Upper lobe of left lung (tissue), 6 donors: Measurements from ENCODE around the gene KRT31. TPM values are rescaled to one million over a fixed set of nuclear protein-coding genes. Genes with fewer than 3 reads are reported as not detected.

Experiments
- ATAC-seq, 2 donors: fragments of 200-7000 bp; cut with Tn5 transposase; one replicate each; pipeline ENCODE4 v1.9.1; 2022; ENCODE audit warnings: mild to moderate bottlenecking in 2 of 2, moderate library complexity in 2 of 2; ENCODE audit not compliant: low FRiP score in 2 of 2
- DNase-seq, 2 donors: peaks; one replicate each; pipeline ENCODE4 v3.0.0-alpha.2; 2019 to 2020
- H3K27ac ChIP-seq, 4 donors: fragments of 200-600 bp; sonication (generic); one replicate each; pipeline ENCODE4 v1.5.1; 2016 to 2019
- H3K27me3 ChIP-seq, 4 donors: fragments of 200-600 bp; sonication (generic); one replicate each; pipeline ENCODE4 v1.5.1; 2017 to 2019
- H3K36me3 ChIP-seq, 4 donors: fragments of 200-600 bp; sonication (generic); one replicate each; pipeline ENCODE4 v1.5.1; 2016 to 2019
- H3K4me1 ChIP-seq, 4 donors: fragments of 200-600 bp; sonication (generic); one replicate each; pipeline ENCODE4 v1.5.1; 2018 to 2019
- H3K4me3 ChIP-seq, 4 donors: fragments of 200-600 bp; sonication (generic); one replicate each; pipeline ENCODE4 v1.5.1; 2017 to 2019; ENCODE audit warnings: mild to moderate bottlenecking in 2 of 4, moderate library complexity in 1 of 4
- H3K9me3 ChIP-seq, 4 donors: fragments of 200-600 bp; sonication (generic); one replicate each; pipeline ENCODE4 v1.5.1; 2018 to 2019
- CTCF ChIP-seq, 6 experiments: fragments of 450-650 bp in 4 of 6; fragments of 200-600 bp in 2 of 6; sonication (generic) in 2 of 6; IDR thresholded peaks; one replicate each; pipeline ENCODE4 v1.5.1; 2016 to 2019; ENCODE audit warnings: antibody characterized with exemption in 6 of 6
- EP300 ChIP-seq, 4 donors: sonication (generic); formaldehyde crosslinking; IDR thresholded peaks; one replicate each; pipeline ENCODE4 v1.5.1; 2017; ENCODE audit warnings: antibody characterized with exemption in 4 of 4, control low read depth in 2 of 4
- POLR2A ChIP-seq, 4 donors: fragments of 450-650 bp; IDR thresholded peaks; one replicate each; pipeline ENCODE4 v1.5.1; 2016 to 2017; ENCODE audit warnings: antibody characterized with exemption in 4 of 4, mild to moderate bottlenecking in 2 of 4
- POLR2AphosphoS5 ChIP-seq, 2 donors: sonication (generic); formaldehyde crosslinking; IDR thresholded peaks; one replicate each; pipeline ENCODE4 v1.5.1; 2017; ENCODE audit warnings: antibody characterized with exemption in 2 of 2
- WGBS, 2 donors: methylation state at CpG; one replicate each; pipeline ENCODE4 v1.1.5; 2017 to 2018; 5-methylcytosine and 5-hydroxymethylcytosine counted together
- total RNA-seq, 6 donors: library from RNA; depleted of rRNA in 4 of 6; stranded (reverse); fragments of >200 nt in 4 of 6; gene quantifications; one replicate each; pipeline versions ENCODE4 v1.1.0 to v1.2.1, GENCODE V29; 2016 to 2021
- donor health status: DM: no; HTN: no; CAD: no; lungs with moderate emphysema.
- donor health status: DM: no; HTN: yes; CAD: no; lungs with severe emphysema.

KRT31 gene
- total RNA-seq, 6 donors from 2014 or later = not detected

- 88 to 94% methylated on average over 2 to 4 of the region's 4 CpGs for WGBS, 2 donors
- no peak for TF ChIP-seq POLR2AphosphoS5 (IDR thresholded peaks at IDR 0.05)
- no peak for TF ChIP-seq EP300 (IDR thresholded peaks at IDR 0.05)
- no peak for TF ChIP-seq POLR2A (IDR thresholded peaks at IDR 0.05)
- TF ChIP-seq CTCF (IDR thresholded peaks at IDR 0.05) = no peak
- H3K4me3 ChIP-seq = no peak overlapping the region
- no peaks in the 10 kb centered on the region for H3K36me3 ChIP-seq
- peaks cover 0 to 9% (median 0%) of the 10 kb centered on the region in 4 donors for H3K4me1 ChIP-seq
- H3K27me3 ChIP-seq = no peaks in the 10 kb centered on the region
- H3K27ac ChIP-seq = no peak overlapping the region
- DNase-seq (no peak), ATAC-seq (no peak)
- H3K9me3 ChIP-seq = no peaks in the 10 kb centered on the region
Observed at GRCh38 chr17:41419716-41420115, 22.3 kb upstream of the KRT31 start.

- no peak for DNase-seq
- Histone ChIP-seq H3K4me1 (peaks cover 0 to 9% (median 2%) of the 10 kb centered on the region in 4 donors), H3K9me3 (no peaks in the 10 kb centered on the region), H3K27ac (no peak overlapping the region), H3K36me3 (no peaks in the 10 kb centered on the region), H3K4me3 (no peak overlapping the region), H3K27me3 (no peaks in the 10 kb centered on the region)
- ATAC-seq = no peak
- TF ChIP-seq POLR2AphosphoS5 (IDR thresholded peaks at IDR 0.05) = no peak
- no peak for TF ChIP-seq POLR2A (IDR thresholded peaks at IDR 0.05)
- no peak for TF ChIP-seq EP300 (IDR thresholded peaks at IDR 0.05)
- no peak for TF ChIP-seq CTCF (IDR thresholded peaks at IDR 0.05)
- 88 to 93% methylated on average over 7 of the region's 7 CpGs for WGBS, 2 donors
Observed at GRCh38 chr17:41418116-41418860, 20.9 kb upstream of the KRT31 start.

- Histone ChIP-seq H3K27ac (no peak overlapping the region), H3K9me3 (no peaks in the 10 kb centered on the region), H3K4me3 (no peak overlapping the region), H3K27me3 (no peaks in the 10 kb centered on the region), H3K36me3 (no peaks in the 10 kb centered on the region), H3K4me1 (peaks cover 0 to 9% (median 2%) of the 10 kb centered on the region in 4 donors)
- DNase-seq (no peak), ATAC-seq (no peak)
- 50 to 52% methylated on average over 4 of the region's 4 CpGs for WGBS, 2 donors
- TF ChIP-seq POLR2A (IDR thresholded peaks at IDR 0.05) (no peak), CTCF (IDR thresholded peaks at IDR 0.05) (peak in 2 of 6 experiments; percentile 13 to 26)
Observed at GRCh38 chr17:41417576-41418015, 20.2 kb upstream of the KRT31 start.

GRCh38 chr17:41417127-41417526 is 19.7 kb upstream of the KRT31 start:
- no peak for DNase-seq
- no peak for ATAC-seq
- Histone ChIP-seq H3K4me3 (no peak overlapping the region), H3K27ac (no peak overlapping the region), H3K9me3 (no peaks in the 10 kb centered on the region), H3K36me3 (no peaks in the 10 kb centered on the region), H3K27me3 (no peaks in the 10 kb centered on the region), H3K4me1 (peaks cover 0 to 9% (median 2%) of the 10 kb centered on the region in 4 donors)
- WGBS, 2 donors = 89 to 90% methylated on average over 6 of the region's 6 CpGs
- TF ChIP-seq POLR2A (IDR thresholded peaks at IDR 0.05) = no peak
- TF ChIP-seq CTCF (IDR thresholded peaks at IDR 0.05) = no peak
- TF ChIP-seq POLR2AphosphoS5 (IDR thresholded peaks at IDR 0.05) = no peak
- TF ChIP-seq EP300 (IDR thresholded peaks at IDR 0.05) = no peak

- Histone ChIP-seq H3K27me3 (no peaks in the 10 kb centered on the region), H3K9me3 (no peaks in the 10 kb centered on the region), H3K4me1 (peaks cover 0 to 9% (median 2%) of the 10 kb centered on the region in 4 donors), H3K4me3 (no peak overlapping the region), H3K27ac (no peak overlapping the region), H3K36me3 (no peaks in the 10 kb centered on the region)
- DNase-seq (no peak), ATAC-seq (no peak)
- WGBS, 2 donors = 87 to 89% methylated on average over 5 of the region's 5 CpGs
- TF ChIP-seq POLR2AphosphoS5 (IDR thresholded peaks at IDR 0.05) = no peak
- no peak for TF ChIP-seq POLR2A (IDR thresholded peaks at IDR 0.05)
- no peak for TF ChIP-seq CTCF (IDR thresholded peaks at IDR 0.05)
- no peak for TF ChIP-seq EP300 (IDR thresholded peaks at IDR 0.05)
Observed at GRCh38 chr17:41416479-41416878, 19.1 kb upstream of the KRT31 start.
